Stimulated activated CD8-positive, alpha-beta memory T cell treated with anti-CD3 and anti-CD28 coated beads, Interleukin-4, amount 100 ng/mL, for 48 hours (primary cell): ENCODE measurements around the gene PDGFC.
"Not testable (repeated sequence)": the region's sequence is repeated elsewhere in the genome, so short reads cannot be mapped to it uniquely, and the experiment has no call there.

Experiments used
- DNase-seq: peaks from one replicate; pipeline ENCODE4 v3.0.0-alpha.2; 2020

The PDGFC gene

DNA sequence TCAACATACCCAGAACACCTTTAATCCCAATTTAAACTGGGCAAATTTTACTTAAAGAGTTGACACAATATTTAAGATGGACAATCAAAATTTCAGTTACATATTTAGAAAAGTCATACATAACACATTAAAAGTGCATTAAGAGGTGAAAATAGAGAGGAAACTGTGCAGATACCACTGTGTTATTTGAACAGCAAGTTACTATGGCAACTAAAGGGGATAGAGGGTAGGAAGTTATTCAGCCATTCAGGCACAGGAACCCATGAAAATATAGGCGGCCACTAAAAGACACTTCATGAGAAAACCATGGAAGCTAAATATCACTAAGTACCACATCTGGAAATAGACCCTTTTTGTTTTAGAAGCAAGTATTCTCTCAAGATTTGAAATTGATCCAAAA is 75.1 kb downstream of the PDGFC start:
- no peak for DNase-seq

DNA sequence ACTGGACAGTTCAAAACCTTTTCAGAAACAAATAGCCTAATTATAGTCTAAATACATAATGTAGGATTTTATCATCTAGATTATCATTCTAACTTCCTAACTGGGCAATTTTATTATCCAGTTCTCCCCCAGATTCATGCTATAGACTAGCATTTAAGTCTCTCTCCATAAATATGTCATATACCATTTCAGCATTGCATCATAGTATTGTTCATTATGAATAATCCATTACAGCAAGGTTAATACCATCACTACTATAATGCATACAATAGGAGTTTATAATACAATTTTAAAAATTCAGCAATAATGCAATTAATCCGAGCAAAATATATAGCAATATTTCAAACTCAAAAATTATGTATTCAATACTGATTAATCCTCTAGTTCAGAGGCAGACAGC is 77.4 kb downstream of the PDGFC start:
- no peak for DNase-seq

GRCh38 chr4:156892805-156893204 is 78.8 kb downstream of the PDGFC start:
- no peak for DNase-seq

- no peak for DNase-seq
Observed at GRCh38 chr4:156889616-156890594, 81.7 kb downstream of the PDGFC start.

DNA sequence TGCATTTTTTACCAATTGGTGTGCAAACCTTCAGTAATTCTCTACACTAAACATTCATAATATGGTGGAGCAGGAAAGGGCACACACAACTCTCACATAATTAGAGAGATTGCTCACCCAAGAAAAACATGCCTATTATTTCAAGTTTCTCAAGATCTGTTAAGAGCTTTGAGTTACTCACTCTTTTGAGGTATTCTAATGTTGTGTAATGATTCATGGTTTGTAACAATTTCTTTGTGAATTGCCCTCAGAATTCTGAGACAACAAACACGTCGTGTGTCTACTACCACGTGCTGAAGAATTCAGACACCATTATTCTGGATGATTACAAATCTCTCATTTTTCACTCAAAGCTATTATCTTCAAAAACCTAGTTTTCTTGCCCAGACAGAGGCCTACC is 82.8 kb downstream of the PDGFC start:
- DNase-seq, result no peak

- no peak for DNase-seq
Observed at GRCh38 chr4:156886481-156886880, 85.1 kb downstream of the PDGFC start.

DNA sequence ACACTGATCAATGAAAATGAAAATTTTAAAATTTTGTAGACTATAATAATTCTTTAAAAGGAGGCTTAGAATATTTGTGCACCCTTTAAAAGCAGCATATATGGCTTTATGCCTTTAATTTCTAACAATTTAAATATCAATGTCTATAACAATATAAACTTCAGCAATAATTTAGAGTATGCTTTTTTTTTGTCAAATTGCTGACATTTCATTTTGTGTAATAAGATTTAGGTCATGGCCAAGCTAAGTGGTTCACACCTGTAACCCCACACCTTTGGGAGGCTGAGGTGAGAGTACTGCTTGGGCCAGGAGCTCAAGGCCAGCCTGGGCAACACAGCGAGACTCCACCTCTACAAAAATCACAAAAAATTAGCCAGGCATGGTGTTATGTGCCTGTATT is 86.2 kb downstream of the PDGFC start:
- no peak for DNase-seq

DNA sequence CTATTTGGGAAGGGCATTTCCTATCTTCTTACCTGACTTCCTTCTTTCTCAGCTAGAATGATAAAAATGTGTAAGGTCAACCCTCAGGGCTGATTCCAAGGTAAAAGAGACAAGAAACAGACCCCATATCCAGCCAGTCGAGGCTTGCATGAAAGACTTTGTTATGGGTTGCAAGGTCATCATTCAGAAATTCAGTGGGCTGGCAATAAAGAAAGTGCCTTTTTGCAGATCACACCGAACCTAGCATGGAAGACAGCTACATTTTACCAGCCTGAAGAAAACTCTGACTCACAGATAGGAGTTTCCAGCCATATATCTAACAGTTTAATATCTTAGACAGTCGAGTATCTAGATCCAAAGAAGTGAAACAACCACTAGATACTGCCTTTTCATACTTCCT is 87.4 kb downstream of the PDGFC start:
- DNase-seq, result no peak

DNA sequence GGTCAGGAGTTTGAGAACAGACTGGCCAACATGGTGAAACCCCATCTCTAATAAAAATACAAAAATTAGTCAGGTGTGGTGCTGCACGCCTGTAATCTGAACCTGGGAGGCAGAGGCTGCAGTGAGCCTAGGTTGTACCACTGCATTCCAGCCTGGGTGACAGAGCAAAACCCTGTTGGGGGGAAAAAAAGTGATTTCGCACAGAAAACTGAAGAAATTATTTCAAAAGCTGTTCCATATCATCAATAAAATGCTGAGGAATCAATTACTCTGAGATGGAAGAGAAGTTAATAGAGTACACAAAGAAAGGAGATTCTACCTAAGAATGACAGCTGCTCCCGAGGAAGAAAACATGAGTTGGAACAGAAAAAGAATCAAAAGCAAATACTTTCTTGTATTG is 95.9 kb downstream of the PDGFC start:
- DNase-seq, result no peak

- DNase-seq, result no peak
Observed at GRCh38 chr4:156875055-156875454, 96.5 kb downstream of the PDGFC start.

GRCh38 chr4:156873799-156874198 is 97.8 kb downstream of the PDGFC start:
- DNase-seq, result no peak

DNA sequence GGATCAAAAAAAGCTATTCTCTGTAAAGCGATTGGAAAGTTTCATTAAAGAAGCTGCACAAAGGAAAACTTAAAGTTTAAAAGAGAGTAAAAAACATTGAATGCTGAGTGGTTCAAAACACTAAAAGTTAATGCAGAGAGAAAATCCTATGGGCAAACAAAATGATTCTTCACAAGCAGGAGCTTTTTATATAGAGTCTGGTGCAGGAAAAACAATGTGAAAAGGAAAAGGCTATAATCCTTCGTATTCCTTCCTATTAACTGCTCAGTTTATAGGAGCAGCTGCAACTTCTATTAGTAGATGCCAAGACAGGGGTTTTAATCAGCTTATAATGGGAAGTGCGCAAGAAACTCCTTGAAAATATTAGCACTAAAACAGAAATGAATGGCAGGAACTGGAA is 100.7 kb downstream of the PDGFC start:
- no peak for DNase-seq

DNA sequence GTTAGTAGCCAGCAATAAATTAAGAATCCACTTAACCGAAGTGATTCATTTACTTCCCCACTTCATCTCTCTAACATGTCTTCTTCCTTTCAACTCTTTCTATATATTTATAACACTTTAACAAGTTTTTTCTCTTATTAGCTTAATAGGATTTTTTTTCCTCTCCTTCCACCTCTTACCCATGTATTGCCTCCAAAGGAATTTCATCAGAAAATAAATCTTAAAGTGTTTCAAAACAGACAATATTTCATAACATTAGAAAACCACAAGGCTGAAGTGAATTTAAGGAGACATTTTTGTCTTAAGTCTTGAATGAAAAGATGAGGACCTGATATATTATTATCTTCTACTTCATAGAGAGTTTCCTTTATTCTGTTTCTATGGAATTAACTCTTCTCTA is 101.5 kb downstream of the PDGFC start:
- DNase-seq, result no peak

DNA sequence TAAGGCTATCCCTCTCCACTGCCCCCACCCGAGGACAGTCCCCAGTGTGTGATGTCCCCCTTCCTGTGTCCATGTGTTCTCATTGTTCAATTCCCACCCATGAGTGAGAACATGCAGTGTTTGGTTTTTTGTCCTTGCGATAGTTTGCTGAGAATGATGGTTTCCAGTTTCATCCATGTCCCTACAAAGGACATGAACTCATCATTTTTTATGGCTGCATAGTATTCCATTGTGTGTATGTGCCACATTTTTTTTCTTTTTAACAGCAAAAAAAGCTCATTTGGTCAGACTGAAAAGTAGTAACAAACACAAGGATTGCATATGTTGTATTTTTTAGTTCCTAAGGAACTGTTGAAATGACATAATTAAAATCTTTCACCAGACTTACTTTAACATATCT is 105.5 kb downstream of the PDGFC start:
- not testable (repeated sequence) for DNase-seq

DNA sequence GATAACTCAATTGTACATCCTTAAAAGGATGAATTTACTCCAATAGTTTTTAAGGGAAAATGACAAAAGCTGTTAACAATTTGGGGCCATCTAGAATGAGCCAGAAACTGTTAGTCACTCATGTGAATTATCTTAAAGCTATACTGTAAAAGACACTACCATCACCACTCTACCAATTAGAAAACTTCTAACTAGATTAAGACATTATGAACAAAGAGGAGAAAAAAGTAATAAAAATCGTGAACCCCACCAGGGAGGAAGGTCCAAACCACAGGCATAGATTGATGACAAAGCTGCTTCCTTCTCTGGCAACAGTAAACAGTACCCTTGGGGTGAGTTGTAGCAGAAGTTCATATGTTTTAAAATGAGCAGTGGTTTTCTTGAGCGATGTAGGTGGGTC is 106.1 kb downstream of the PDGFC start:
- DNase-seq, result no peak

GRCh38 chr4:156858071-156858470 is 113.5 kb downstream of the PDGFC start:
- DNase-seq, result no peak

DNA sequence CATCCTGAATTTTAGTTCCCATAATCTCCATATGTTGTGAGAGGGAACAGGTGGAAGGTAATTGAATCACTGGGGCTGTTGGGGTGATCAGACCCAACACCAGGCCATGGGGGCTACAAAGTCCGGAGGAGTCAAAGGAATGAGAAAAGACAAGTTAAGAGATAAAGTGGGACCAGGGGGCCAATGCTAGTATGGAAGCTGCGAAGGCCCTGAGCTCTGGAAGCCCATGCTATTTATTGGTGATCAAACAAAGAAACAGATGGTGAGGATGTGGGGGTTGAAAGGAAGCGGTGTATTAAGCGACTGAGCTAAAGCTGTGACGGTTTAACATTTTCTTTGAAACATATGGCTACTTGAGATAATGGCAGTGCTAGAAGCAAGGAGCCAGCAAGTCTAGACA is 132.8 kb downstream of the PDGFC start:
- DNase-seq, result no peak

DNA sequence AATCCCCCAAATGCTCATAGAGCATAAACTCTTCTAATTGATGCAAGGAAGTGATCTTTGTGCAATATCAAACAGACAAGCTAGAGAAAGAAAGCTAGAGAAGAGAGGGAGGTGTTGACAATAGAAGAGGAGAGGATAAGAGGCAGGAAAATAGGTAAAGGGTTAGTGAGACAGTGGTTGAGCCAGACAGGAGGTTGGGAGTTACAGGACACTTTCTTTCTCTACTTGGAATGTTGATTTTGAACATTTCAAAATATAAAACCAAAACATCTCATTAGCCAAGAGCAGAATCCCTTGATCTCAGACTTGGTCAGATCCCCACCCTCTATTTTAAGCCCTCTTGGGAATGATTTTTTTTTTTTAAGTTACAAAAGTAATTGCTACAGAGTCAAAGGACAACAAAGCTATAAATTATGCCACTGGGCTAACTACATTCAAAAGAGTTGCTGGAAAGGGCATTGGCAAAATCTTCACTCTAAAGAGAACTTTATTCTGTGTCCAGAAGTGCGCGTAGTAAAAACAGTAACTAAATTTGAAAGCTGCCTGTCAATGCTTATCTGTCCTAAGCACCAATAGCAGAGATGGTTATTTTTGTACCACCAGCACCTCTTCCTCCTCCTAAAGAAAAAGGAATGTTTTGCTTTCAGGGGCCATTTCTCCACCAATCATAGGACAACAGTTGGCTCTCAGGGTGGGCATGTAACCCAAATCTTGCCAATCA is 133.8 kb downstream of the PDGFC start:
- DNase-seq, result no peak

DNA sequence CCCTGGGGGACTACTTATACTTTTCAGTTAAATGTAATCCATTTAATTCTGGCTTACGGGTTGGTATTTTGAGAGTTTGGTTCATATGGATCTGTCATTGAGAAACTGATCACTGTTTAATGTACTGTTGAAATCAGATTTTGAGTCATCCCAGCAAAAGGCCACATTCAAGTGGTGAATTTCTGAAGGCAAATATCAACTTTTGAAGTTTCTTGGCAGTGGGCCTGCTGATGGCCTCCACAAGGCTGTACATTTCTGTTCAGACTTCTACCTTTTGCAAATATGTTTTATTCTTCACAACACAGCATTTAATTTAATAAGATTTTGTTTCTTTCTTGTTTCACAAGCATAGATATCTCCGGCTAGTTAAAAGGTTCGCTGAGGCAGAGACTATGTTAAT is 138.7 kb downstream of the PDGFC start:
- no peak for DNase-seq

DNA sequence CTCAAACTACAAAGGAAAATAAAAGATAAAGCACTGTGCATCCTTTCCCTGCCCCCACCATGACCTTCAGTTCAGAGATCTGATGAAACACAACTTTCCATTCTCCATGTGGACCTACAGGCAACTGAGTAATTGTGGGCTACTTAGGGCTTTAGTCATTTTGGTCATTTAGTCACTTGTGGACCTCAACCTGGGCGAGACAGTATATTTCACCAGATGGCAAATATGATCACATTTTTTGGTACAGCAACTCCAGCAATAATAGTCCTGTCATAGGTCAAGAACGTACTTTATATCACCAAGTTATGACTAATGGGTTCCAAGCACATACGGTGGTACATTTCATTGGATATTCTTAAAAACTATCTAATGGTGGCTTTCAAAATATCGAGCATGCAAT is 141.2 kb downstream of the PDGFC start:
- DNase-seq, result no peak

- DNase-seq, result no peak
Observed at GRCh38 chr4:156829201-156829873, 142.3 kb downstream of the PDGFC start.

GRCh38 chr4:156827519-156827918 is 144.1 kb downstream of the PDGFC start:
- no peak for DNase-seq

GRCh38 chr4:156825074-156825473 is 146.5 kb downstream of the PDGFC start:
- DNase-seq, result no peak
